ENCODE data around the gene TBX20. TPM values are rescaled to one million over a fixed set of nuclear protein-coding genes. Genes with fewer than 3 reads are reported as not detected.
"Not testable (repeated sequence)": the region's sequence is repeated elsewhere in the genome, so short reads cannot be mapped to it uniquely, and the experiment has no call there.

Gene TBX20
- total RNA-seq, 1 experiment from 2014 or later, result 2.5 TPM

GRCh38 chr7:35228496-35229051, 25.3 kb downstream of the TBX20 start:
- H3K27me3 ChIP-seq (replicated peaks; ENCODE audit: control insufficient read depth, insufficient read depth, low read length); intact Hi-C loops (cut with micrococcal nuclease; ENCODE audit: unreplicated experiment); H3K27me3 Mint-ChIP-seq (ENCODE audit: insufficient read depth, unreplicated experiment); H3K27ac Mint-ChIP-seq (ENCODE audit: unreplicated experiment); POLR2A ChIA-PET; H3K4me1 ChIP-seq; H3K4me1 Mint-ChIP-seq (ENCODE audit: low read depth, unreplicated experiment); H3K36me3 ChIP-seq (ENCODE audit: control insufficient read depth, insufficient read depth, low read length); H3K9me3 ChIP-seq; BruUV-seq (replicated peaks); CTCF ChIA-PET; H3K36me3 Mint-ChIP-seq (ENCODE audit: insufficient read depth, unreplicated experiment); H3K4me3 ChIP-seq (ENCODE audit: low read depth, low read length); DNase-seq; H3K9me3 Mint-ChIP-seq (ENCODE audit: unreplicated experiment); H3K4me3 Mint-ChIP-seq (ENCODE audit: unreplicated experiment): not testable (repeated sequence)

GRCh38 chr7:35227438-35227837, 26.5 kb downstream of the TBX20 start:
- H3K4me3 ChIP-seq (ENCODE audit: low read depth, low read length); H3K4me1 ChIP-seq; CTCF ChIA-PET; H3K4me1 Mint-ChIP-seq (ENCODE audit: low read depth, unreplicated experiment); H3K27ac Mint-ChIP-seq (ENCODE audit: unreplicated experiment); H3K36me3 ChIP-seq (ENCODE audit: control insufficient read depth, insufficient read depth, low read length); POLR2A ChIA-PET; H3K36me3 Mint-ChIP-seq (ENCODE audit: insufficient read depth, unreplicated experiment); intact Hi-C loops (cut with micrococcal nuclease; ENCODE audit: unreplicated experiment); H3K9me3 ChIP-seq; H3K27me3 Mint-ChIP-seq (ENCODE audit: insufficient read depth, unreplicated experiment); BruUV-seq (replicated peaks); H3K4me3 Mint-ChIP-seq (ENCODE audit: unreplicated experiment); H3K9me3 Mint-ChIP-seq (ENCODE audit: unreplicated experiment); H3K27me3 ChIP-seq (replicated peaks; ENCODE audit: control insufficient read depth, insufficient read depth, low read length); DNase-seq: not testable (repeated sequence)

GRCh38 chr7:35222445-35222844, 31.5 kb downstream of the TBX20 start:
- H3K4me1 Mint-ChIP-seq (ENCODE audit: low read depth, unreplicated experiment); H3K36me3 Mint-ChIP-seq (ENCODE audit: insufficient read depth, unreplicated experiment): not testable (repeated sequence)

DNA sequence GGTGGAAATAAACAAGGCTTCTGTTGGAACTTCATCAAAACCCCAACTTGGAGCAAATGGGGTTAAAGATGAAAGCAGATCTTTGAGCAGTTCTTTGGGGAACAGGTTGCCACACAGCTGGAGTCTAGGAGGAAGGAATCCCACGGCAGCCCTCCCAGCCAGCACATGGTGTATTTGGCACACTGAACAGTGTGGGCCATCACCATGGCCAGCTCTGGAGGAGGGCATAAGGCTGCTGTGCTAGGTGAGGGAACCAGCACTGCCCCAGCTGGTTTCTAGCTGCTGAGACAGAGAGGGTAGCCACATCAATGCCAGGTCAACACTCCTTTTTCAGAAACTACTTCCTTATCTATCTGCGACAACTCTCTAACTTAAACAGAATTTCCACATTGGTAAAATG, 33.7 kb downstream of the TBX20 start:
- H3K4me1 Mint-ChIP-seq (ENCODE audit: low read depth, unreplicated experiment); H3K27ac Mint-ChIP-seq (ENCODE audit: unreplicated experiment); H3K9me3 Mint-ChIP-seq (ENCODE audit: unreplicated experiment); H3K4me3 Mint-ChIP-seq (ENCODE audit: unreplicated experiment); CTCF ChIA-PET; DNase-seq; H3K27me3 ChIP-seq (replicated peaks; ENCODE audit: control insufficient read depth, insufficient read depth, low read length); H3K4me1 ChIP-seq; H3K27me3 Mint-ChIP-seq (ENCODE audit: insufficient read depth, unreplicated experiment); H3K4me3 ChIP-seq (ENCODE audit: low read depth, low read length); POLR2A ChIA-PET; H3K36me3 ChIP-seq (ENCODE audit: control insufficient read depth, insufficient read depth, low read length); intact Hi-C loops (cut with micrococcal nuclease; ENCODE audit: unreplicated experiment); H3K9me3 ChIP-seq; BruUV-seq (replicated peaks); H3K36me3 Mint-ChIP-seq (ENCODE audit: insufficient read depth, unreplicated experiment): not testable (repeated sequence)

More at GRCh38 chr7:35222445-35222844, 31.5 kb downstream of the TBX20 start:
- H3K4me3 ChIP-seq (ENCODE audit: low read depth, low read length); H3K27me3 ChIP-seq (replicated peaks; ENCODE audit: control insufficient read depth, insufficient read depth, low read length); H3K4me1 ChIP-seq; BruUV-seq (replicated peaks); H3K4me3 Mint-ChIP-seq (ENCODE audit: unreplicated experiment); intact Hi-C loops (cut with micrococcal nuclease; ENCODE audit: unreplicated experiment); H3K27ac Mint-ChIP-seq (ENCODE audit: unreplicated experiment); CTCF ChIA-PET; H3K9me3 Mint-ChIP-seq (ENCODE audit: unreplicated experiment); POLR2A ChIA-PET; H3K36me3 ChIP-seq (ENCODE audit: control insufficient read depth, insufficient read depth, low read length); DNase-seq; H3K9me3 ChIP-seq; H3K27me3 Mint-ChIP-seq (ENCODE audit: insufficient read depth, unreplicated experiment): not testable (repeated sequence)

GRCh38 chr7:35216033-35216432, 37.9 kb downstream of the TBX20 start:
- H3K4me1 Mint-ChIP-seq (ENCODE audit: low read depth, unreplicated experiment); POLR2A ChIA-PET; H3K27ac Mint-ChIP-seq (ENCODE audit: unreplicated experiment); H3K36me3 Mint-ChIP-seq (ENCODE audit: insufficient read depth, unreplicated experiment); H3K4me1 ChIP-seq; H3K27me3 ChIP-seq (replicated peaks; ENCODE audit: control insufficient read depth, insufficient read depth, low read length); H3K27me3 Mint-ChIP-seq (ENCODE audit: insufficient read depth, unreplicated experiment); H3K4me3 Mint-ChIP-seq (ENCODE audit: unreplicated experiment); H3K9me3 ChIP-seq; CTCF ChIA-PET; H3K4me3 ChIP-seq (ENCODE audit: low read depth, low read length); DNase-seq; H3K9me3 Mint-ChIP-seq (ENCODE audit: unreplicated experiment); intact Hi-C loops (cut with micrococcal nuclease; ENCODE audit: unreplicated experiment); BruUV-seq (replicated peaks); H3K36me3 ChIP-seq (ENCODE audit: control insufficient read depth, insufficient read depth, low read length): not testable (repeated sequence)

GRCh38 chr7:35215063-35215462, 38.8 kb downstream of the TBX20 start:
- H3K36me3 Mint-ChIP-seq (ENCODE audit: insufficient read depth, unreplicated experiment); H3K27ac Mint-ChIP-seq (ENCODE audit: unreplicated experiment); intact Hi-C loops (cut with micrococcal nuclease; ENCODE audit: unreplicated experiment); DNase-seq; BruUV-seq (replicated peaks); H3K9me3 Mint-ChIP-seq (ENCODE audit: unreplicated experiment); H3K4me1 ChIP-seq; CTCF ChIA-PET; H3K4me3 Mint-ChIP-seq (ENCODE audit: unreplicated experiment); H3K36me3 ChIP-seq (ENCODE audit: control insufficient read depth, insufficient read depth, low read length); H3K4me1 Mint-ChIP-seq (ENCODE audit: low read depth, unreplicated experiment); H3K4me3 ChIP-seq (ENCODE audit: low read depth, low read length); H3K9me3 ChIP-seq; H3K27me3 Mint-ChIP-seq (ENCODE audit: insufficient read depth, unreplicated experiment); H3K27me3 ChIP-seq (replicated peaks; ENCODE audit: control insufficient read depth, insufficient read depth, low read length); POLR2A ChIA-PET: not testable (repeated sequence)

- CTCF ChIA-PET; H3K4me1 ChIP-seq; H3K36me3 ChIP-seq (ENCODE audit: control insufficient read depth, insufficient read depth, low read length); H3K9me3 ChIP-seq; H3K36me3 Mint-ChIP-seq (ENCODE audit: insufficient read depth, unreplicated experiment); DNase-seq; H3K4me3 ChIP-seq (ENCODE audit: low read depth, low read length); BruUV-seq (replicated peaks); H3K9me3 Mint-ChIP-seq (ENCODE audit: unreplicated experiment); H3K4me3 Mint-ChIP-seq (ENCODE audit: unreplicated experiment); H3K27me3 Mint-ChIP-seq (ENCODE audit: insufficient read depth, unreplicated experiment); POLR2A ChIA-PET; H3K27ac Mint-ChIP-seq (ENCODE audit: unreplicated experiment); H3K27me3 ChIP-seq (replicated peaks; ENCODE audit: control insufficient read depth, insufficient read depth, low read length); intact Hi-C loops (cut with micrococcal nuclease; ENCODE audit: unreplicated experiment); H3K4me1 Mint-ChIP-seq (ENCODE audit: low read depth, unreplicated experiment): not testable (repeated sequence)
These were observed 47.0 kb downstream of the TBX20 start for GRCh38 chr7:35206924-35207323.
